Pons (tissue), 1 donor: Measurements from ENCODE around the gene RALGPS2.
A peak's percentile ranks its signal among the peaks of the same experiment; 100 is the strongest.

ENCODE experiments used
- DNase-seq: peaks from one replicate; pipeline ENCODE4 v3.0.0-alpha.2; 2016; ENCODE audit warnings: low spot score

Gene RALGPS2, protein sequence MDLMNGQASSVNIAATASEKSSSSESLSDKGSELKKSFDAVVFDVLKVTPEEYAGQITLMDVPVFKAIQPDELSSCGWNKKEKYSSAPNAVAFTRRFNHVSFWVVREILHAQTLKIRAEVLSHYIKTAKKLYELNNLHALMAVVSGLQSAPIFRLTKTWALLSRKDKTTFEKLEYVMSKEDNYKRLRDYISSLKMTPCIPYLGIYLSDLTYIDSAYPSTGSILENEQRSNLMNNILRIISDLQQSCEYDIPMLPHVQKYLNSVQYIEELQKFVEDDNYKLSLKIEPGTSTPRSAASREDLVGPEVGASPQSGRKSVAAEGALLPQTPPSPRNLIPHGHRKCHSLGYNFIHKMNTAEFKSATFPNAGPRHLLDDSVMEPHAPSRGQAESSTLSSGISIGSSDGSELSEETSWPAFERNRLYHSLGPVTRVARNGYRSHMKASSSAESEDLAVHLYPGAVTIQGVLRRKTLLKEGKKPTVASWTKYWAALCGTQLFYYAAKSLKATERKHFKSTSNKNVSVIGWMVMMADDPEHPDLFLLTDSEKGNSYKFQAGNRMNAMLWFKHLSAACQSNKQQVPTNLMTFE

GRCh38 chr1:178724728-178725465, at the start of gene RALGPS2:
Gene RALGPS2 (plus strand): TSS chr1:178725244. CDS start chr1:178776765, 51,521 bp downstream.
- peak; percentile 51 for DNase-seq

DNA sequence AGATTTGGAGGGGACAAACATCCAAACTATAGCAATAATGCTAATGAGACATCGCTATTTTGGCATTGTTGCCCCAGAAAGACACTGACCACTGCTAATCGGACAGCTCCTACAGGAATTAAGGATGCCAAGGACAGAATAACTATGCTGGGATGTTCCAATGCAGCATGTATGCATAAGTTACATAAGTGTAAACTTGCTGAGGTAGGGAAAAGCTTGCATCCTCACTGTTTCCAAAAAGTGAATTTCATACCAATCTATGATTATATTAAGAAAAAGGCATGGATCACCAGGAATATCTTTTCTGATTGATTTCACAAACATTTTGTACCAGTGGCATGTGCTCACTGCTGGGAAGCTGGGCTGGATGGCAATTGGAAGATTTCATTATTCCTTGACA, 45.8 kb upstream of the RALGPS2 start:
- DNase-seq, result no peak

DNA sequence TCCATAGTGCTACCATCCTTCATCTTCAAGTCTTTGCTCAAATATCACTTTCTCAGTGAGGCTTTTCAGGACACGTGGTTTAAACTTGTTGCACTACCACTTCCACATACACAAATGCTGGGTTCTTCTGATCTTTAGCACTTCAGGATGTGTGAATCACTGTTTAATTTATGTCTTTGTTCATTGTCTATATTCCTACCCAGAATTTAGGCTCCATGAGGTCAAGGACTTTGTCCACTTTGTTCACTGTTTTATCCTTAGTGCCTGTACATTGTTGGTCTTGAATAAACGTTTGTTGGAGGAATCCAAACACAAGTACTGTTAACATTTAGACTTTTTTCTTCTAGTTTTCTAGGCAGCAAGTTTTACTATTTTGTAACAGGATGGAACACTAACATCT, 42.6 kb upstream of the RALGPS2 start:
- DNase-seq, result no peak

DNA sequence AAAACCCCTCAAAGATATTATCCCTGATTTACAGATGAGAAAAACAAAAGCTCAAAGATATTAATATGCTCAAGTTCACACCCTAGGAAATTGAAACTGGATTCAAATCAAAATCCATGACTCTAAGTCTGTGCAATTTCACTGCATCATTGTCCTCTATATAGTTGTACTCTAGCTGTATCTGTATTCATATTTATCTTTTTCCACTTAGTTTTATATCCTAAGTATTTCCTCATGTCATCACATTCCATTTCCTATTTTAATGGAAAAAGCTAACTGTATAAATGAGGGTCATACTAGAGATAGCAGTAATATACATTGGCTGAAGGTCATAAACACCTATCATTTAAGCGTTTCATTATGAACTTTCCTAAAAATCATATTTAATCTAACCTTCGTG, 42.2 kb upstream of the RALGPS2 start:
- DNase-seq, result no peak

DNA sequence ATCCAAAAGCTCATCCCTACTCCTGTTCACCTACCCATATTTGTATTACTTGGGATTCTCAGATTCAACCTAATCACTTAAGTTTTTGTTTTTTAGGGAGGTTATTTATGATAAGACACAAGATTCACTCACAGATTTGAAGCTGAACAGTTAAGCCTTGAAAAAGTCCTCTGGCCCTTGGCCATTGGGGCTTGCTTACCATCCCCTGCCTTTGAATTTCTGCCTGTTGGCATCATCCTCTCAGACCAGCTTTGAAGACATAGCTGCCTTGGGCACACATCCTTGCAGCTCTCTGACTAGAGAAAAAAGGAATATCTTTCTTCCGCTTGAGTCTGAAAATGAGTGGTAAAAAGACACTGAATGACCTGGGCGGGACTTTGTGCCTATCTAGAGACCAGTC, 41.8 kb upstream of the RALGPS2 start:
- no peak for DNase-seq

GRCh38 chr1:178684111-178684510, 40.9 kb upstream of the RALGPS2 start:
- DNase-seq, result no peak

DNA sequence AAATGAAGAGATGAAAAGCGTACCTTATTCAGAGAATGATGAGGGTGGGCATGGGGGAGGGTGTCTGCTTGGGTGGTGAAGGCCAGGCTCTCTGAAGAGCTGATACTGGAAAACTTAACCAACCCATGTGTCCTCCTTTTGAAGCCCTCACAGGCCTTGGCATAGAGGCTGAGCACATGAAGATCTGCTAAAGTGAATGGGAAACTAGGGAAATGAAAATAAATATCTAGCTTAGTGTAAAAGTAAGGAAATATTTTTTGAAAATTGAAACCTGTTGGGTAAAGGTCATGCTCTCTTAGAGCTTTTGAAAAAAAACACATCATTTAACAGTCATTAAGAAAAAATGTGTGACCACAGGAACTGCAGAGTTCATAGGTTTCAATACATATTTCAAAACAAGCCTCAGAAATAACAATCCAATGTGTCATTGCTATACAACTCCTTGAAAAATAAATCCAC, 40.5 kb upstream of the RALGPS2 start:
- no peak for DNase-seq

- no peak for DNase-seq
Measured at GRCh38 chr1:178686407-178686806, 38.6 kb upstream of the RALGPS2 start.

GRCh38 chr1:178688244-178688643, 36.8 kb upstream of the RALGPS2 start:
- no peak for DNase-seq

GRCh38 chr1:178689769-178690168, 35.3 kb upstream of the RALGPS2 start:
- no peak for DNase-seq

- DNase-seq, result no peak
Measured at GRCh38 chr1:178690496-178690895, 34.5 kb upstream of the RALGPS2 start.

DNA sequence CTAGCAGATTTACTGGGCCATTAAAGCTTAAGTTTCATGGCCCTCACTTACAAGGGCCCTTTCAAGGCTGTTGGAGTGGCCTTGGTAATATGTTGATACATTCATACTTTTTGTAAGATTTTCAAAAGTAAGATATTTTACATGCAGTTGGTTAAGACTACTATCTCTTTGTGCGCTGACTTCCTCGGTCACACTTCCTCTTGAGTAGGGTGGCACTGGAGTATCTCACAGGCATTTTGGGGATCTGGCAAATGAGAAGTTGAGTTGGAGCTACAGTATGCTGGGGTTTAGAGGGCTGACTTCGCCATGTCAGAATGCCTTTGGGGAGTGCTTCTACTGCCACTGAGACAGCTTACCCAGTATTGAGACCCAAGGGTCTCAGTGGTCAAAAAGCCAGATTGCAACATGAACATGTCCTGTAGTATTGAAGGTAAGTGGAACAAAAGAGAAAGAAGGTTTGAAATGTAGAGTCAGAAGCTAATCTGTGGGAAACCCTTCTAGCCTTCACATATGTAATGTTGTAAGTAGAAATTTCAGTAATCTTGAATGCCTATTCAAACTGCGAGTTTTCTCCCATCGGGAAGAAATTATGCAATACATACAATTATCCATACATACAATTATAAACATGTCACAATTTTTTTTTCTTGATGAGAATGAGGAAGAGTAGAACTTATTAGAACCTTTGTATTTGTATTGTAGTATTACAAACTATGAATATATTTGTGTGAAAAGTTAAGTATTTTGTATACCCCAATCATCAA, 32.3 kb upstream of the RALGPS2 start:
- DNase-seq, result no peak

GRCh38 chr1:178693366-178693765, 31.7 kb upstream of the RALGPS2 start:
- no peak for DNase-seq

DNA sequence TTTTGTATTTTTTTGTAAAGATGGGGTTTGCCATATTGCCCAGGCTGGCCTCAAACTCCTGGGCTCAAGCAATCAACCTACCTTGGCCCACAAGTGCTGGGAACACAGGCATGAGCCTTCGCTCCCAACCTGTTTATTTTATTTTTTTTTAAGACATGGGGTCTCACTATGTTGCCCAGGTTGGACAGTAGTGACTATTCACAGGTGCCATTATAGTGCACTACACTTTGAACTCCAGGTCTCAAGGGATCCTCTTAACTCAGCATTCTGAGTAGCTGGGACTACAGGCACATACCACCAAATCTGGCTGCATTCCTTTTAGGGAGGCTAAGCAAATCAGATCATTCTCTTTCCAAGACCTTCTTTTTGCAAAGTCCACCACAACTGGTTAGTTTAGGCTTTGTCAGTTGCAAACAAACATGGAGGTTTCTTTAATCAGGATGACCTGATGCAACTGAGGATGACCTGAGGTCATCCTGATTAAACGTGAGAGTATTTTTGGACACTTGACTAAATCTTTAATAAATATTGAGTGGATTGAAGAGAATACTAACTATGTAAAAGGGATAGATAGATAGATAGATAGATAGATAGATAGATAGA, 30.0 kb upstream of the RALGPS2 start:
- no peak for DNase-seq

- DNase-seq, result no peak
Measured at GRCh38 chr1:178702146-178702545, 22.9 kb upstream of the RALGPS2 start.

- no peak for DNase-seq
Measured at GRCh38 chr1:178704833-178705232, 20.2 kb upstream of the RALGPS2 start.

DNA sequence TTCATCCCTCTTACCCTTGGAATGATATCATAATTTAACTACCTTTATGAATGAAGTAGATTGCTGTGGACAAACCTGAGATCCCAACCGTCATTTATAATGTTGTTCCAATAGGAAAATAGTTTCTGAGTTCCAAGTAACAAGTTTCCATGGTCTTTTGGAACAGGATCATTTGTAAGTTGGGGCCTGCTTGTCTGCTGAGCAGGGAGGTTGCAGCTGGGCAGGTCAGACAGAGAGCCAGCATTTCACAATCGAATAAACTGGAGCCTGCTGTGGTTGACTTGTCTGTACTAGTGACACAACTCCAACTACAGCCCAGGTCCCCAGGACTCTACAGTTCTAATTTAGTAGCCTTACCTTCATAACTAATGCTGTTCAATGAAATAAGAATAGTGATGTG, 18.6 kb upstream of the RALGPS2 start:
- DNase-seq, result no peak

DNA sequence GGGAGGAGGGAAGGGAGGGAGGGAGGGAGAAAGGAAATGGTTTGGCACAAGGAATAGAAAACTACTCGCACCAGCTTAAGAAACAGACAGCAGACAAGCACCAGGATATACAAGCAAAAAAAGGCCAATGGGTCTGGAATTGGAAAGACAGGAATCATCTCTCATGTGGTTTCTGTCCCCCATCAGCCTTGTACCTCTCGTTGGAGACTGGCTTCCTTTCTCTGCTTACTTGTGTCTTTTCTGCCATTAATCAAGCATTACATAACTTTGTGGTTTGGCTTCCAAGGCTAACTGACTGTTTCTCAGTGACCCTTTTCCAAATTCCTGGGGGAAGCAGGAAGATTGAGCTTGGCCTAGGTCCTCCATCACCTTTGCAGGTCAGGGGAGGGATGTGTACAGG, 11.8 kb upstream of the RALGPS2 start:
- no peak for DNase-seq

DNA sequence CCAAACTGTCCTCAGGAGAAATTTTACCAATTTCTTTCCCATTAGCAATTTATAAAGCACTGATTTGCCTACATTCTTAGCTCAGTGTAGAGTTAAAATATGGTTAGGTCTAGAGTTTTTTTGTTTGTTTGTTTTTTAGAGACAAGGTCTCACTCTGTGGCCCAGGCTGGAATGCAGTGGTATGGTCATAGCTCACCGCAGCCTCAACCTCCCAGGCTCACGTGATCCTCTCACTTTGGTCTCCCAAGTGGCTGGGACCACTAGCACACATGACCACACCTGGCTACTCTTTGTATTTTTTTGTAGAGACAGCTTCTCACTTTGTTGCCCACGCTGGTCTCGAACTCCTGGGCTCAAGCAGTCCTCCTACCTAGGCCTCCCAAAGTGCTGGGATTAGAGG, 10.6 kb upstream of the RALGPS2 start:
- no peak for DNase-seq

GRCh38 chr1:178716111-178716510, 8.9 kb upstream of the RALGPS2 start:
- no peak for DNase-seq

GRCh38 chr1:178718520-178718919, 6.5 kb upstream of the RALGPS2 start:
- no peak for DNase-seq

GRCh38 chr1:178723546-178723945, 1.5 kb upstream of the RALGPS2 start:
- no peak for DNase-seq
